ENCODE results near the gene TMEM132A. TPM values are rescaled to one million over a fixed set of nuclear protein-coding genes. Genes with fewer than 3 reads are reported as not detected.

The TMEM132A gene
- total and polyA plus RNA-seq, 10 donors, result 5.6 to 15.6 (median 10.5) TPM

DNA sequence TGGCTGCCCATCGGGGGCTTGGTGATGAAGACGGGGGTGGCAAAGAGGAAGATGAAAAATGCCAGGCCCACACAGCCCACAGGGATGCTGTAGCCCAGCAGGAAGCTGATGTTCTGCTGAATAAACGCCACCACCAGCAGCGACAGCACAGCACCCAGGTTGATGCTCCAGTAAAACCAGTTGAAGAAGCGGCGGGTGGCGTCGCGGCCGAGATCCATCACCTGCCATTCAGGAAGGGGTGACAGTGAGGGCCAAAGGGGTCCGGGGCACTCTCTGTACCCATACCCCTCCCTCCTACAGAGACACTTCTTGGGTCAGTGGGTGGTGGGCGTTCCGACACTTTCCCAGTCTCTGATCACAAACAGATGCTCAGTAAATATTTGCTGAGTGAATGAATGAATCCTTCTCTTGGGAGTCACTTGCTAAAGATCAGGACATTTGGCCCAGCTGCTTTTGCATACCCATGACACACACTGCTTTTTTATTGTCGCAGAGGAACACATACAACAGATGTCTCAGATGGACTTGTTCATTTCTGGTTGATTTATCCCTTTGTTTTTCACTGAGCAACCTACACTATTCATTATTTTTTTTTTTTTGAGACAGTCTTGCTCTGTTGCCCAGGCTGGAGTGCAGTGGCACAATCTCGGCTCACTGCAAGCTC is 22.5 kb downstream of the TMEM132A start:
- H3K4me3 ChIP-seq, result no peak overlapping the region
- peak overlapping the region in 1 of 8 donors; percentile 14 for H3K27ac ChIP-seq
- H3K36me3 ChIP-seq, result peaks cover 0 to 73% (median 29%) of the 10 kb centered on the region in 6 donors
- intact Hi-C loops (cut with DNase I; ENCODE audit: low total_unique reads), result no loop called here
- DNase-seq, result no peak
- H3K27me3 ChIP-seq (replicated peaks in 1 of 7), result peaks cover 0 to 6% (median 0%) of the 10 kb centered on the region in 7 donors
- WGBS, 5 donors, result 85 to 93% (median 90%) methylated on average over 15 of the region's 15 CpGs
- peaks cover 8 to 87% (median 59%) of the 10 kb centered on the region in 6 donors for H3K4me1 ChIP-seq
- no peak for TF ChIP-seq POLR2A (IDR thresholded peaks at IDR 0.05)
- TF ChIP-seq, protein P1, sequence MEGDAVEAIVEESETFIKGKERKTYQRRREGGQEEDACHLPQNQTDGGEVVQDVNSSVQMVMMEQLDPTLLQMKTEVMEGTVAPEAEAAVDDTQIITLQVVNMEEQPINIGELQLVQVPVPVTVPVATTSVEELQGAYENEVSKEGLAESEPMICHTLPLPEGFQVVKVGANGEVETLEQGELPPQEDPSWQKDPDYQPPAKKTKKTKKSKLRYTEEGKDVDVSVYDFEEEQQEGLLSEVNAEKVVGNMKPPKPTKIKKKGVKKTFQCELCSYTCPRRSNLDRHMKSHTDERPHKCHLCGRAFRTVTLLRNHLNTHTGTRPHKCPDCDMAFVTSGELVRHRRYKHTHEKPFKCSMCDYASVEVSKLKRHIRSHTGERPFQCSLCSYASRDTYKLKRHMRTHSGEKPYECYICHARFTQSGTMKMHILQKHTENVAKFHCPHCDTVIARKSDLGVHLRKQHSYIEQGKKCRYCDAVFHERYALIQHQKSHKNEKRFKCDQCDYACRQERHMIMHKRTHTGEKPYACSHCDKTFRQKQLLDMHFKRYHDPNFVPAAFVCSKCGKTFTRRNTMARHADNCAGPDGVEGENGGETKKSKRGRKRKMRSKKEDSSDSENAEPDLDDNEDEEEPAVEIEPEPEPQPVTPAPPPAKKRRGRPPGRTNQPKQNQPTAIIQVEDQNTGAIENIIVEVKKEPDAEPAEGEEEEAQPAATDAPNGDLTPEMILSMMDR (IDR thresholded peaks at IDR 0.05 in 8 of 11, conservative IDR thresholded peaks at IDR 0.05 in 3 of 11), result no peak
- no peak for TF ChIP-seq POLR2AphosphoS5 (IDR thresholded peaks at IDR 0.05)
- H3K9me3 ChIP-seq, result no peaks in the 10 kb centered on the region

DNA sequence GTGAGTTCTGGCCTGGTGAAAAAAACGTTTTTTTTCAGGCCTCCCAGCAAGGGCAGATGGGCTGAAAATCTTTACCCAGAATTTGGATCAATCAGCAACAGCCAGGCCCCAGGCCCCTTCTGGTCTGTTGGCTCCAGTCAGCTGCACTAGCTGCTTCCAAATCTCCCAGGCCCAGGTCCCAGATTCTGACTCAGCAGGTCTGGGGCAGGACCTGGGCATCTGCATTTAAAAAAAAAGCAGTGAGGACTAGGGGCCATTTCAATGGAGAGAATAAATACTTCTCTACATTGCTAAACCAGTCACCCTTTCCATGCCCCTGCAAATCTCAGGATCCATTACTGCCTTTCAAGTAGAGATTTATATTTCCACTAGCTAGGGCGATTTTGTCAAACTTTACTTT is 23.4 kb downstream of the TMEM132A start:
- intact Hi-C loops (cut with DNase I; ENCODE audit: low total_unique reads), result no loop called here
- Histone ChIP-seq H3K9me3 (no peaks in the 10 kb centered on the region), H3K27ac (no peak overlapping the region), H3K36me3 (peaks cover 0 to 63% (median 21%) of the 10 kb centered on the region in 6 donors), H3K27me3 (replicated peaks in 1 of 7) (peaks cover 0 to 6% (median 0%) of the 10 kb centered on the region in 7 donors), H3K4me3 (no peak overlapping the region), H3K4me1 (peaks cover 12 to 87% (median 56%) of the 10 kb centered on the region in 6 donors)
- TF ChIP-seq POLR2A (IDR thresholded peaks at IDR 0.05) (no peak), POLR2AphosphoS5 (IDR thresholded peaks at IDR 0.05) (no peak)
- TF ChIP-seq, protein P1 (IDR thresholded peaks at IDR 0.05 in 8 of 11, conservative IDR thresholded peaks at IDR 0.05 in 3 of 11), result no peak
- DNase-seq, result no peak
- WGBS, 5 donors, result 44 to 64% (median 55%) methylated on average over 2 of the region's 2 CpGs

DNA sequence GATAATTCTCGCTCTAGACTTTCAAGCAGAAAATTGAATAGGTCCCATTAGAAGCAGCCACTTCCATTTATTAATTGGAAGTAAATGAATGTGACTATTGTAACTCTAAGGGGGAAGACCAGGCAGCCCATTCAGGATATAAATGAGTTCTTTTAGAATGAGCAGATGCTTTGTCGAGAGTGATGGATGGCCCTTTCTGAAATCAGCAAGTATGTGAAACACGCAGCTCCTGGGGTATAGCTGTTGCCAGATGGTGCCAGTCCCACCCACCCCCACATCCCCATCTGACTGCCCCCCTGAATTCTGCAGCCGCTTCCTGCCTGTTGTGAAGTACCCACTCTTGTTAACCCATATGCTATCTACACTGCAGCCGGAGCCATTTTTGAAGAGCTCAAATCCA is 24.0 kb downstream of the TMEM132A start:
- DNase-seq, result no peak
- Histone ChIP-seq H3K27ac (peak overlapping the region in 1 of 8 donors; percentile 25), H3K36me3 (peaks cover 0 to 57% (median 20%) of the 10 kb centered on the region in 6 donors), H3K27me3 (replicated peaks in 1 of 7) (peaks cover 0 to 6% (median 0%) of the 10 kb centered on the region in 7 donors), H3K4me3 (peak overlapping the region in 2 of 8 donors; percentile 14 to 29), H3K9me3 (no peaks in the 10 kb centered on the region), H3K4me1 (peaks cover 15 to 87% (median 58%) of the 10 kb centered on the region in 6 donors)
- TF ChIP-seq, protein P1 (IDR thresholded peaks at IDR 0.05 in 8 of 11, conservative IDR thresholded peaks at IDR 0.05 in 3 of 11), result no peak
- TF ChIP-seq POLR2A (IDR thresholded peaks at IDR 0.05) (no peak), POLR2AphosphoS5 (IDR thresholded peaks at IDR 0.05) (no peak)
- 70 to 78% (median 75%) methylated on average over 4 to 5 of the region's 5 CpGs for WGBS, 5 donors
- intact Hi-C loops (cut with DNase I; ENCODE audit: low total_unique reads), result no loop called here

DNA sequence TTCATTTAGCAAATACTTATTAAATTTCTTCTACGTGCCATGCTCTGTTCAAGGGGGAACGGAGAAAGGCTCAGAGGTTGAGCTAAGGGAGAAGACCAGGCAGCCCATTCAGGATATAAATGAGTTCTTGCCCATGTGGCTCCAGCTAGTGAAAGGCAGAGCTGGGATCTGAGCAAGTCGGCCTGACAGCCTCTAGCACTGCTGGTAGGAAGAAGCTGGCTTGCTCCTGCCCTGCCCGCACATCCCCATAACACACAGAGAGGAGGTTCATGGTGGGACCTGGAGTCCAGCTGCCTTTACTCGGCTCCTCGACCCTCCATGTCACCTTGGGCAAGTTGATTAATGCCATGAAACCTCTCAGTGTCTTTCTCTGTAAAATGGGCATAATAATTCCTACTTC is 25.8 kb downstream of the TMEM132A start:
- WGBS, 5 donors, result 49 to 77% (median 75%) methylated on average over 6 of the region's 6 CpGs
- peak; percentile 78 for DNase-seq
- intact Hi-C loops (cut with DNase I; ENCODE audit: low total_unique reads), result no loop called here
- peak overlapping the region in 4 of 8 donors; percentile 93 to 98 (median 94) for H3K27ac ChIP-seq
- H3K4me1 ChIP-seq, result peaks cover 15 to 95% (median 66%) of the 10 kb centered on the region in 6 donors
- H3K9me3 ChIP-seq, result no peaks in the 10 kb centered on the region
- no peak for TF ChIP-seq POLR2AphosphoS5 (IDR thresholded peaks at IDR 0.05)
- TF ChIP-seq, protein P1 (IDR thresholded peaks at IDR 0.05 in 8 of 11, conservative IDR thresholded peaks at IDR 0.05 in 3 of 11), result no peak
- no peak for TF ChIP-seq POLR2A (IDR thresholded peaks at IDR 0.05)
- peaks cover 0 to 40% (median 15%) of the 10 kb centered on the region in 6 donors for H3K36me3 ChIP-seq
- H3K27me3 ChIP-seq (replicated peaks in 1 of 7), result peaks cover 0 to 6% (median 0%) of the 10 kb centered on the region in 7 donors
- peak overlapping the region; percentile 41 to 88 (median 66) for H3K4me3 ChIP-seq

Measured in spleen (tissue), 11 donors.